GM19238 (cell line): Measurements from ENCODE around the gene NCOA1.

ENCODE experiments used
- DNase-seq: peaks from one replicate; pipeline ENCODE4 v3.0.0; 2011; ENCODE audit warnings: low spot score; ENCODE audit not compliant: insufficient read length

The NCOA1 gene

DNA sequence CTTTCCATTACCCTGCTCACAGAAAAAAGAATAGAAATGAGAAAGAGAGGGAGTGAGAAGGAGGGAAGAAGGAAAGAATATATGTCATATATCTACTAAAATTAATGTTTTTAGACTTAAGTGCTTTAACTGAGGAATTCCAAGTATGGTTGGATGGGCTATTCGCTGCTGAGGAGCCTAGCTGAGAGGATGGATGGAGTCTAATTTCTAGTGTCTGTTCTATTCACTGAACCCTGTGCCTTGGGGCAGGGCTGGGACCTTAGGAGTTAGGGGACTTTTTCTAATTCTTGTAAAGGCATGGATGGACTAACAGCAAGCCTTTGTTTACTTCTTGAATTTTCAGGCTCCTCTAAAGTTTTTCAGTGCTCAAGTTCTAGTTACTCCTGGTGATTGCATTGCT, 192.4 kb downstream of the NCOA1 start:
- no peak for DNase-seq

DNA sequence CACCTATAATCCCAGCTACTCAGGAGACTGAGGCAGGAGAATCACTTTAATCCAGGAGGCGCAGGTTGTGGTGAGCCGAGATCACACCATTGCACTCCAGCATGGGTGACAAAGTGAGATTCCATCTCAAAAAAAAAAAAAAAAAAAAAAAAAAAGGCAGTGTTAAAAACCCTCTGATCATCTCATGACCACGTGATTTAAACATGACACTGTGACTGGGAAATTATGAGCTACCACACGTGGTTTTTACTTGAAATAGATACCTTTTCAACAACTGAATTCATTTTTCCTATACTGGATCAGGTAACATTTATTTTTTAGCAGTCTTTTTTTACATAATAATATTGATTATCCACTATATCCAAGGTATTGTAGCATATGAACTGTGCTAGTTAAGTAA, 199.5 kb downstream of the NCOA1 start:
- no peak for DNase-seq

DNA sequence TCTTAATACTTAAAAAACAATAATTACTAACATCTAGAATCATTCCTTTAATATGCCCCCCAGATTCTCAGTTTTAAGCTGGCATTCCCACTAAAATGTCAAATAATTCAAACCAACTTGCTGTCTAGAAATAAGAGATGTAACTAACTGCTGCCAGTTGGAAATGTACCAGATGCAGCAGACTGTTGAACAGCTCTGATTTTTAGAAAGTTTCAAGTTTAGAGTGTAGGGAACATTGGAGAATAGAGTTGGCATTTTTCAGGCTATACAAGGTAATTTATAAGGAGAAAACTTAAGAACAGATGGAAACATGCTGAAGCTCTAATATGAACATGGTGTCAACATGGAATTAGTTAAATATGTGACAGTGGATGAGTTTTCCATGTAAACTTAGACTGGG, 200.8 kb downstream of the NCOA1 start:
- no peak for DNase-seq

DNA sequence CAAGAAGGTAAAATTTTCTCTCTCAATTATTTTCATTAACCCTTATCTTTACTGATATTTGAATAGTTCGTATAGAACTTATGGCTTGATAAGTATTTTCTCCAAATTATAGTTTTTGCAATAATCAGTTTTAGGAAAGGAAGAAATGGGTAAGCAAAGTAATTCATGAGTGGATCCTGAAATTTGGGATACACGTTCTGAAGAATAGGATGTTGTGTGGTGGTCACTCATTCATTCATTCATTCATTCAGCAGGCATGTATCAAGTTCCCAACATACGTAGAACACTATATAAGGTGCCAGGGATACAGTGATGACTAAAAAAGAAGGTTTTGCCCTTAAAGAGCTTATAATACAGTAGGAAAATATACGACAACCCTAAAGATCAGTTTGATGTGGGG, 206.7 kb downstream of the NCOA1 start:
- no peak for DNase-seq

DNA sequence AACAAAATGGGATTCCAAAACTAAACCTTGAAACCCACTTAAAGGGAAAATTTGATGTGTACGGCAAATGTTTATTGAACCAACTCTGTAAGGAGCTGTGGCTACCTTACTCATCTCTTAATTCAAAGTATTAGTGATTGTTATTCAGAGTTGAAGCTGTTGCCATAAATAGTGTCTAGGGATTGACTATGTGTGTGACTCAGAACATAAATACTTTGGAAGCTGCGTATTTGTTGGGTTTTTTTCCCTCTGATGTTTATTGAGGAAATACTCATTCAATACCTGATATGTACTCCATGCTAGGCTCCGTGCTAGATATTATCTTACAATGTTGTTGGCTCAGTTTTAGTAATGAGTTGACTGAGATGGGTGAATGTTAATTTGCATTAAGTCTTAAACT, 211.7 kb downstream of the NCOA1 start:
- no peak for DNase-seq

DNA sequence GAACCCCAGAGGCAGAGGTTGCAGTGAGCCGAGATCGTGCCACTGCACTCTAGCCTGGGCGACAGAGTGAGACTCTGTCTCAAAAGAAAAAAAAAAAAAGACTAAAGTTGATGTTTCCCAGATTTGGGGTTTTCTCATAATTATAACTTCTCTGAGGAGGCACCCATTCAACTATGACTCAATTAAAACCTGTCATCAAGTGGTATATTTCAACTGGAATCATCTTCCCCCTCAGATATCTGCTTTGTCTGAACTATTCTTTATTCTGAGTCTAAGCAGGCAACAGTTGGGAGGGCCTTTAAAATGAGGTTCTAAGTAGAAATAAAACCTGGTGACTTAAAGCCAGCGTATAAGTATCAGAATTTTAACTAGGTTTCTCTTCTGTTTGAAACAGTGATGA, 213.6 kb downstream of the NCOA1 start:
- no peak for DNase-seq

DNA sequence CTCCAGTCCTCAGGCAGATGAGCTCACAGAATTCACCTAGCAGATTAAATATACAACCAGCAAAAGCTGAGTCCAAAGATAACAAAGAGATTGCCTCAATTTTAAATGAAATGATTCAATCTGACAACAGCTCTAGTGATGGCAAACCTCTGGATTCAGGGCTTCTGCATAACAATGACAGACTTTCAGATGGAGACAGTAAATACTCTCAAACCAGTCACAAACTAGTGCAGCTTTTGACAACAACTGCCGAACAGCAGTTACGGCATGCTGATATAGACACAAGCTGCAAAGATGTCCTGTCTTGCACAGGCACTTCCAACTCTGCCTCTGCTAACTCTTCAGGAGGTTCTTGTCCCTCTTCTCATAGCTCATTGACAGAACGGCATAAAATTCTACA, 216.1 kb downstream of the NCOA1 start:
- DNase-seq: no peak

DNA sequence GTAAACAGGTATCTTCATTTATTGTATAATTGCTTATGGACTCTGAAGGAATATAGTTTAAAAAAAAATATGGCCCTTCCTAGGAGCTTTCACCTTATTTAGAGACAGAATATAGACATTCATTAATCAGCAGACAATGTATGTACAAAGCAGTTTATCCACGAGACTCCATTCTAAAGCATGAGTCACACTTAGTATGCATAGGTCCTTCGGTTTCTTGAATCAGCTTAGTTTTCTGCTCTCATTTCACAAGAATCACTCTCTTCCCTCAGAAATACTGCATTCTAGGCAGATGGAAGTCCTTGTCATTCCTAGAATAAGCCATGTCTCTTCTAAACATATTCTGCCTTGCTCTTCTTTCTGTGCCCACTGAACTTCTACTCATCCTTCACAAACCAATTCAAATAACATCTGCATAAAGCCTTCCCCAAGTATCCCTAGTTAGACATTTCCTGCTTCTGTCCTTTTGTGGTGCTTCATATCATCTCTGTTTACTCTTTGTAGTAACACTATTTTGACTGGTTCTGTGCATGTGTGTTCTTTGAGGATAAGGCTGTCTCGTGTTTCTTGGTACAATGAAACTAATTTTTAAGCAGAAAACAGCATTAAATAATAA, 217.6 kb downstream of the NCOA1 start:
- DNase-seq: no peak

DNA sequence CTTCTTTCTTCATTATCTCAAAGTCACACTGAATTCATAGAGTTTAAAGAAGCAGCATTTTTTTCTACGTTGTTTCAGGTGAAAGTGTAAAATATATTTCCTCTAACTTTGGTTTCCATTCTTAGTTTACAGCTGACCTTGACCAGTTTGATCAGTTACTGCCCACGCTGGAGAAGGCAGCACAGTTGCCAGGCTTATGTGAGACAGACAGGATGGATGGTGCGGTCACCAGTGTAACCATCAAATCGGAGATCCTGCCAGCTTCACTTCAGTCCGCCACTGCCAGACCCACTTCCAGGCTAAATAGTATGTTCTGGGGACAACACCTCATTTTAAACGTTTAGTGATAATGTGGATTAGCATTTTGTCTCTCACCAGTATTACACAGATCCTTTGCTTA, 219.8 kb downstream of the NCOA1 start:
- DNase-seq: no peak

DNA sequence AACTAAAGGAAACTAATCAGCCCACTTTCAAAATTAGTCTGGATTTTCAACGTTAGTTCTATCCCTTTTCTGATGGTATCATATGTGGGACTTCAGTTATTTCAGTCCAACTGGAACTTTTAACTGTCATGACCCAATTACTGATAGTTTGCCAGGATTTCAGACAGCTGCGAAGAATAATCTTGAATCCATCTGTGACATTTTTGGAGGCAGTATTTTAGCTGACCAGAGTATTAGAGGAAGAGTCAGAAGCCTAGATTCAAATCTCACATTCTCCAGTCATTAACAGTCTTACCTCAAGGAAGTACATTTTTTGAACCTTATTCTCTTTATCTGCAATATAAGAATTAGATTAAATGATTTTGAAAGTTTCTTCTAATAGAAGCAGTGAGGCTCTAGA, 220.8 kb downstream of the NCOA1 start:
- DNase-seq: no peak

DNA sequence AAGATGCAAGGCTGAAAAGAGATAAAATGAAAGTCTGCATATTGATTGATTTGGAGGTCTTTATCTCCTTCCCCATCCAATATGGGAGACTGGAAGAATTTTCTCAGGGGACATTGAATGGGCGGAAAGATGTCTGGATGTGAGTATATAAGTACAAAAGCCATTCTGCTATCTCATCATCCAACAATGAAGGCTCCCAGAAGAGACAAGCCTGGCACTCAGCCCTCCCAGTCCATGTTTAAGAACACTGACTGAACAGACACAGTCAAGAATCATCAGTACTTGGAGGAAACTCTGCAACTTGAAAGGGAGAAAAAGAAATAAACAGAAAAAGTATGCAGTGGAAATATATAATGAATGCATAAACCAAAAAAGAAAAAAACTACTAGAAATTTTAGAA, 221.2 kb downstream of the NCOA1 start:
- DNase-seq: no peak

DNA sequence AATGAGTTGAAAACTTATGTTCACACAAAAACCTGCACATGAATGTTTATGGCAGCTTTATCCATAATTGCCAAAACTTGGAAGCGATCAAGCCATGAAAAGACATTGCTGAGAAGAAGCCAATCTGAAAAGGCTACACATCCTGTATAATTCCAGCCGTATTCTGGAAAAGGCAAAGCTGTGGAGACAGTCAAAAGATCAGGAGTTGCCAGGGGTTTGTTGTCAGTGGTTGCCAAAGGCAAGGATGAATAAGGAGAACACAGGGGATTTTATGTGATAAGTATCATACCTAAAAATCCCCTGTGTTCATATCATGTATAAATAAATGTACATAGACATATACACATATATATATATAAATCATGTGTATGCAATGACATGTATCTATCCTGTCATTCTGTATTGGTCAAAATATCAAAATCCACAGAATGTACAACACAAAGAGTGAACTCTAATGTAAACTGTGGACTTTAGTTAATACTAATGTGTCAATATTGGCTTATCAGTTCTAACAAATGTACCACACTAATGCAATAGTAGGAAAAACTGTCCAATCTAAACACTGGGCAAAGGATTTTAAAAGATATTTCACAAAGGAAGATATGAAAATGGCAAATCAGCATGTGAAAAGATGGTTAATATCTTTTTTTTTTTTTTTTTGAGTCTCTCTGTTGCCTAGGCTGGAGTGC, 226.4 kb downstream of the NCOA1 start:
- no peak for DNase-seq

DNA sequence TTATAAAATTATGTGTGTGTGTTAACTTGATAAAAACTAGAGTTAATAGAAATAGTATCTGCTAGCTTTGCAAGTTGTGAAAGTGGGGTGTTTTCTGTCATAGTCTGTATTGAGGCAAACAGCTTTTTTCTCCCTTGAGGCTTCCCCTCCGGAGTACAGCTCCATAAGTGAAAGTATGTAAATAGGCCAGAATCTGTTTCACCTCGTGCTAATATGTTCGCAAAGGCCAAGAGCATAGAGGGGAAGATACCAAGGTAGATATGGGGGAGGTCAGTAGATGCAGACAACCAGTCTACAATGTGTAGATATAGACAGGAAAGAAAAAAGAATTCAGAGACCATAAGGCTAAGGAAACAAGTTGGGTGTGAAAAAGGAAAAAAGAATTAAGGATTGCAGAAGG, 229.3 kb downstream of the NCOA1 start:
- DNase-seq: peak; percentile 5

DNA sequence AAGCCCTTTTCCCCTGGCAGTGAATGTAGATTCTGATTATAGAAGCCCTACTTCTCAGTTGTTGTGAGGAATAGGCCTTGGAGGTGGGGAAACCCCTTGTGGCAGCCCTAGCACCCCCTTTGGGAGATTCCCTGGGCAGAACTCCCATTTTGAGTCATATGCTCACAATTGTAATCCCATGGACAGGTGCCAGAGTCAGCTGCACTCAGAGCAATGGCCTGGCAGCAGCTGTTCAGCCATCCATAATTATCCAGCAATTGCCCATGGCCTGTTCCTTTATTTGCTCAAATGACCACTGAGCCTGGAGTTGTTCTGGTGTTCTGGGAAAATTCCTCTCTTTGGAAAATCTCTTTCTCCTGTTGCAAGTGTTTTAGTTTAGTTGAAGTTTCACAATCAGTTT, 230.4 kb downstream of the NCOA1 start:
- no peak for DNase-seq

DNA sequence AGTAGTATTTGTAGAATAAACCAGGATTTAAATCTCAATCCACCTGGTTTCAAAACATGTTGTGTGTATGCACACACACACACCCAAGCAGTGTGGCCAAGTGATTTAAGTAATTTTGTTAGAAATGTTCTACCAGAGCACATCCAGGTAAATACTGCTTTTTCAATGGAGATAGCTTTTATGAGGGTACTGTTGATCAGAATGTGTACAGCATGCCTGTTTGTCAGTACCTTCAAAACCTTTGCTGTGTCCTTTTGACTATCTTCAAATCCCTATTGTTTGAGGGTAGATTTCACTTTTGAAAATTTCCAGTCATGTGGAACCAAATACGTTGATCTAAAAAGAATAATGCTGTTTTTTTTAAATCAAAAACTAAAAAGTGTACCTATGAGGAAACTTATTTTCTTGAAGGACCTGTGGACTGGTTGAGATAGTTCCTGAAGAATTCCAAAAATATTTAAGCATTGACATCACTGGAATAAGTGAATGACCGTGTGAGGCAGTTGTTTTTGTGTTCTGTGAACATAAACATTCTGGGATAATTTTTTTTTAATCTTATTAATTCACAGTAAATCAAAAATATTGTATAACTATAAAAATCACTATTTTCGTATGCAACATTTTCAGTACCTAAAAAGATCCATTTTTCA, 231.2 kb downstream of the NCOA1 start:
- DNase-seq: no peak

DNA sequence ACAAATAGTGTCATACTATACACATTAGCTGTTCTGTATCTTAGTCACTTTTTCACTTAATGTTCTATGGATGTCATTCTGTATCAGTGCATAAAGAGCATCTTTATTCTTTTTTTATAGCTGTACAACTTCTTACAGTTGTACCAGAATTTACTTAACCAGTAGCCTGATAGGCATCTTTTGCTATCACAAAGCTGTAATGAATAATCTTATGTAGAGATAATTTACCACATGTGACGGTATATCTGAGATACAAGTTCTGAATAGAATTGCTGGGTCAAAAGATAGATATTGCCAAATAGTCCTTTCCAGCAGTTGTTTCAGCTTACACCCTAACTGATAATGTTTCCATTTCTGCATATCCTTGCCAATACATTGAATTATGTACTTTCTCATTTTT, 232.1 kb downstream of the NCOA1 start:
- no peak for DNase-seq

DNA sequence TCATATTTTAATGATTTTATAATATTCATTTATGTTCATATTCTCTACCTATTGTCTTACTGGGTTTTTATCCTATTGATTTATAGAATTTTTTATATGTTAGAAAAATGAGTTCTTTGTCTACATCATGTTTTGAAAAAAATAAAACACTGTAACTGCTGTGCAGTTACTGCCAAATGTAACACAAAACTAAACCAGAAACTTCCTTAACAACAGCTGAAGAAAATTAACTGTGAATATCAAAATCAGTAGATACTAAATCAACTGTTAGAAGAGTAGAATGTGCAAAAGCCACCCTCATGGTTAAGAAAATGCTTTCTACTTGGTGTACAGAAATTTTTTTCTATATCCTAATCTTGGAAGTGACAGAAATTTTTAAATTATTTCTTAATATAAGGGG, 232.6 kb downstream of the NCOA1 start:
- no peak for DNase-seq

DNA sequence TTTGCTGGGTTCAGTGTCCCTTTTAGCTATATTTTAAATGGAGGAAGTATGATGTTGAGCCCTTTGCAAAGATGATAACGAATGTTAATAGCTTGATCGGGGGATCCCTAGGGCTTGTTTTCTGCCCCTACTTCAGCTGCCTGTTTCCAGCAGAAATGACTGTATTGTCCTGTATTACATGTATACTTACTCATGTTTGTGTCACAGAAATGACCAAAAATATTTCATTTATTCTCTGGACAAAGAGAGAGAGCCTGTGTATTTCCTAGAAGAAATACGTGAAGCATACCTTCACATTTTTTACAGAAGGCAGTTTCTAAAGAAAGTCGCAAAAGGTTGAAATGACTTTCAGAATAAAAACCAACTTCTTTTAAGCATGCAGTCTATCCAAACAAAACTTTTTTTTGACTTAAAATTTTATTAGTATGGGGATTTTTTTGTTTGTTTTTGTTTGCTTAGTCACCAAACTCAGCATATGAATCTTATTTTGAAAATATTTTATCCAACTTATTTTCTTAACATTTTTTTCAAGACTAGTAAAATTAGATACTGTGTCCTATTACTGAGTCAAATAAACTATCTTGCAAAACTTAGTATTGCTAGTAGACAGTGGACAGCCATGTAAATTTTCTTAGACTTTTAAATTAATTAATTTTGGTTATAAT, 233.2 kb downstream of the NCOA1 start:
- DNase-seq: no peak

DNA sequence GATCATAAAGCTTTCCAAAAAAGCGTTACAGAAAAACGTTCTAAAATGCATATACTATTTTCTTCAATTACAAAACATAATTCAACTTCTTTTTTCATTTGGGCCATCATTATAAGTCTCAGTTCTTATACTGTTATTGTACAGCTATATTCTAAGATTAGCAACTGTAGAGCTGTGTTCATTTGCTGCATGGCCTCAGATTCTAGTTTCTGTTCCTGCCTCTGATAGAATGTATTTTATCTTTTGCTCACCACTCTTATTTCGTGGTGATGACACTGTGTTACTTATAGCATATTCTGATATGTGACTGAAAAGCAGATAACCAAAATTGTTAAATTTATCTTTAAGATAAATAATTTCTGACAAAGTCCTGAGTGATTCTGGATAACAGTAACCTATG, 234.9 kb downstream of the NCOA1 start:
- DNase-seq: no peak

DNA sequence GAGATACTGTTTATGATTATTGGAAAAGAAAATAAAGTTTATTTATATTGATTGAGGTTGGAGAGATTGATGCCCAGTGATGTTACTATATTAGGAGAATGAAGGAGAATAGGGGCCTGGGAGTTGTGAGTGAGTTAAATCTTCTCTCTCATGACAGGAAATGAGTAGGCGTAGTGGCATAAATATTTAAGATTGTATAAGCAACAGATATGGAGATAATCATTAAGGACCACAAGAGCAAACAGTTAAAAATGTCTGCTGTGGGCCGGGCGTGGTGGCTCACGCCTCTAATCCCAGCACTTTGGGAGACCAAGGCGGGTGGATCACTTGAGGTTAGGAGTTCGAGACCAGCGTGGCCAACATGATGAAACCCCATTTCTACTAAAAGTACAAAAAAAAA, 239.4 kb downstream of the NCOA1 start:
- DNase-seq: no peak

DNA sequence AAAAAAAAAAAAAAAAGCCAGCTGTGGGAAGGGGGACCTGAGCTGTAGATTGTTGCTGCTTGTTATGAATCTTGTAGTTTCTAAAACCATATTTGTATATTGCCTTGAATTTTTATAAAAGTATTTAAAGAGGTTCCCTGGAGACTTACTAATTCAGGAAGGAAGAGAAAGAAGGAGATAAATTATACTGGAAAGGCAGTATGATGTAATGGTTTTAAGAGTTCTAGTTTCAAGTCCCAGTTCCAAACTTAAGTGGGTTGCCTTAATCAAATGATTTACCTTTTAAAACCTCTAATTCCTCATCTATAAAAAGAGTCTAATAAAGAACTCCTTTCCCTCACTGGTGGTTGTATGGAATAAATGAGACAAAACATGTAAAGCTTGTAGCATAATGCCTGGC, 240.0 kb downstream of the NCOA1 start:
- no peak for DNase-seq

DNA sequence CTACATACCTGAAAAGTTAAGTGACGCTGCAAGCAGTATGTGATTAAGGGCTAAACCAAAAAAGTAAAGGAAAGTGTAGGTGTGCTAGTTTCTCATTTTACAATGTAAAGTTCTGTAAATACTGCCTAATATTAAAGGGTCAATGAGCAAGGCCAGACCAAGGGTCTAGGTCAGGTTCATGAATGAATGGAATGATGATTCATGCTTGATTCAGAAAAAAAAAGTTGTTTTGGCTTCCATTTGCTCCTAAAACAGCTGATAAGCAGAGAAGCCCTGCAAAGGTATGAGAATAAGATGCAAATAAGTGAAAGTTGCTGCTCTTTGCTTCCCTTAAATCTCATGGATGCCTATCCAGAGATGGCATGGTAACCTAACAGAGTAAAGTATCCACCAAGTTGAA, 240.9 kb downstream of the NCOA1 start:
- DNase-seq: no peak

DNA sequence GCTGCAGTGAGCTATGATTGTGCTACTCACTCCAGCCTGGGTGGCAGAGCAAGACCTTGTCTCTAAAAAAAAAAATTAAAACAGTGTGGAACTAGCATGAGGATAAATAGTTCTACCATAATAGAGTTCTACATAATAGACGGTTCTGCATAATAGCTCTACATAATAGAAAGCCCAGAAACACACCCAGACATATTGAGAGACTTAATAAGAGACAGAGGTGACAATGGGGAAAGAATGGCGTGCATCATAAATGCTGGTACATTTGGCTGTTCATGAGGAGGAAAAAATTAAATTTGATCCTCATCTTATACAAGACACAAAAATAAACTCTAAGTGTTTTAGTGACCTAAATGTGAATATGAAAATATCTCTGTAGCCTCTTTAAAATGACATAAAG, 243.7 kb downstream of the NCOA1 start:
- DNase-seq: no peak
